ENCODE results near the gene ZNF362. TPM values are rescaled to one million over a fixed set of nuclear protein-coding genes. Genes with fewer than 3 reads are reported as not detected.

ZNF362 gene
- total RNA-seq, 1 donor: 13.4 TPM

- TF ChIP-seq CTCF (IDR thresholded peaks at IDR 0.05; ENCODE audit: extremely low read depth, low read depth, low read length): no peak
Measured at GRCh38 chr1:33267468-33268205, 11.3 kb downstream of the ZNF362 start.

GRCh38 chr1:33268457-33268856, 12.2 kb downstream of the ZNF362 start:
- Histone ChIP-seq H3K27ac (ENCODE audit: low read depth, low read length) (no peak overlapping the region), H3K79me2 (ENCODE audit: insufficient read depth, low read length) (peaks cover 61% of the 10 kb centered on the region), H2AFZ (ENCODE audit: low read length) (no peak overlapping the region), H3K4me1 (ENCODE audit: insufficient read depth, low read length) (no peaks in the 10 kb centered on the region), H3K9me3 (ENCODE audit: low read depth, low read length) (no peaks in the 10 kb centered on the region), H3K27me3 (ENCODE audit: insufficient read depth, low read length) (no peaks in the 10 kb centered on the region), H3K36me3 (ENCODE audit: insufficient read depth, low read length) (peaks cover 6% of the 10 kb centered on the region), H4K20me1 (ENCODE audit: insufficient read depth, low read length) (peaks cover 71% of the 10 kb centered on the region), H3K4me3 (ENCODE audit: insufficient read depth, low read length) (no peak overlapping the region), H3K4me2 (ENCODE audit: insufficient read depth, low read length) (no peak overlapping the region)
- peak; percentile 43 for DNase-seq (ENCODE audit: insufficient read length, low spot score, missing footprints)
- no peak for TF ChIP-seq CTCF (IDR thresholded peaks at IDR 0.05; ENCODE audit: extremely low read depth, low read depth, low read length)

More at GRCh38 chr1:33267468-33268205, 11.3 kb downstream of the ZNF362 start:
- Histone ChIP-seq H3K36me3 (ENCODE audit: insufficient read depth, low read length) (peaks cover 11% of the 10 kb centered on the region), H3K4me2 (ENCODE audit: insufficient read depth, low read length) (no peak overlapping the region), H3K79me2 (ENCODE audit: insufficient read depth, low read length) (peaks cover 62% of the 10 kb centered on the region), H3K4me1 (ENCODE audit: insufficient read depth, low read length) (no peaks in the 10 kb centered on the region), H4K20me1 (ENCODE audit: insufficient read depth, low read length) (peaks cover 71% of the 10 kb centered on the region), H3K27me3 (ENCODE audit: insufficient read depth, low read length) (no peaks in the 10 kb centered on the region), H3K9me3 (ENCODE audit: low read depth, low read length) (no peaks in the 10 kb centered on the region), H3K27ac (ENCODE audit: low read depth, low read length) (no peak overlapping the region), H3K4me3 (ENCODE audit: insufficient read depth, low read length) (no peak overlapping the region), H2AFZ (ENCODE audit: low read length) (no peak overlapping the region)
- peak; percentile 48 for DNase-seq (ENCODE audit: insufficient read length, low spot score, missing footprints)

DNA sequence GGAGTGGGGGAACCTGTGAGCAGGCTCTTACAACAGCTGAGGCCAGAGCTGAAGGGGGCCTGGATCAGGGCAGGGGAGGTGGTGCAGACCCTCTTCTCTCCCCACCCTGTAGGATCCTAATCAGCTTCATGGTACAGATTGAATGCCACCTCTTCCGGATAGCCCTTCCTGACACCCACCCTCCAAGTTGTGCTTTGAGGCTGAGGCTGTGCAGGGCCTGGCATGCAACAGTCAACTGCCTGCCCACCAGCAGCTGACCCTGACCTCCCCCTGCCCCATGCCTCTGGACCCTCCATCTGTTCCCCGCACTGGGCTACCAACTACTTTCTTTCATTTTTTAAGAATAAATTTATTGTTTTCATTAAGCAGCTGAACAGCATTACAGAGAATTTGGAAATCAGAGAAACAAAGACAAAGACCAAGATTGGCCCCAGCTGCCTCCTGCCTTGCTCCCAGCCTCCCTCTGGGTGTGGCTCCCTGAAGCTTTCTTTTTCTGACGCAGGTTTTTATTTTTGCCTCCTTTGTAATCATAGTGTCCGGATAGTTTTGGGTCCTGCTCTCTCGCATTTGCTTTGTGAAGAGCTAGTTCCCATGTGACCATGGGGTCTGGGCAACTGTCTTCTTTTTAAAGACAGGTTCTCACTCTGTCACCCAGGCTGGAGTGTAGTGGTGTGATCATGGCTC, 12.8 kb downstream of the ZNF362 start:
- no peak overlapping the region for H3K27ac ChIP-seq (ENCODE audit: low read depth, low read length)
- no peak overlapping the region for H3K4me2 ChIP-seq (ENCODE audit: insufficient read depth, low read length)
- no peak for TF ChIP-seq CTCF (IDR thresholded peaks at IDR 0.05; ENCODE audit: extremely low read depth, low read depth, low read length)
- DNase-seq (ENCODE audit: insufficient read length, low spot score, missing footprints): peak; percentile 59
- no peak overlapping the region for H2AFZ ChIP-seq (ENCODE audit: low read length)
- H3K9me3 ChIP-seq (ENCODE audit: low read depth, low read length): no peaks in the 10 kb centered on the region
- no peaks in the 10 kb centered on the region for H3K4me1 ChIP-seq (ENCODE audit: insufficient read depth, low read length)
- no peak overlapping the region for H3K4me3 ChIP-seq (ENCODE audit: insufficient read depth, low read length)
- H3K79me2 ChIP-seq (ENCODE audit: insufficient read depth, low read length): peaks cover 59% of the 10 kb centered on the region
- H3K36me3 ChIP-seq (ENCODE audit: insufficient read depth, low read length): peaks cover 6% of the 10 kb centered on the region
- peaks cover 71% of the 10 kb centered on the region for H4K20me1 ChIP-seq (ENCODE audit: insufficient read depth, low read length)
- no peaks in the 10 kb centered on the region for H3K27me3 ChIP-seq (ENCODE audit: insufficient read depth, low read length)

GRCh38 chr1:33269621-33270020, 13.3 kb downstream of the ZNF362 start:
- peaks cover 71% of the 10 kb centered on the region for H4K20me1 ChIP-seq (ENCODE audit: insufficient read depth, low read length)
- H3K4me2 ChIP-seq (ENCODE audit: insufficient read depth, low read length): no peak overlapping the region
- no peaks in the 10 kb centered on the region for H3K27me3 ChIP-seq (ENCODE audit: insufficient read depth, low read length)
- no peak overlapping the region for H3K4me3 ChIP-seq (ENCODE audit: insufficient read depth, low read length)
- peak; percentile 42 for DNase-seq (ENCODE audit: insufficient read length, low spot score, missing footprints)
- H3K27ac ChIP-seq (ENCODE audit: low read depth, low read length): no peak overlapping the region
- peaks cover 6% of the 10 kb centered on the region for H3K36me3 ChIP-seq (ENCODE audit: insufficient read depth, low read length)
- peaks cover 58% of the 10 kb centered on the region for H3K79me2 ChIP-seq (ENCODE audit: insufficient read depth, low read length)
- no peak overlapping the region for H2AFZ ChIP-seq (ENCODE audit: low read length)
- H3K9me3 ChIP-seq (ENCODE audit: low read depth, low read length): no peaks in the 10 kb centered on the region
- TF ChIP-seq CTCF (IDR thresholded peaks at IDR 0.05; ENCODE audit: extremely low read depth, low read depth, low read length): no peak
- H3K4me1 ChIP-seq (ENCODE audit: insufficient read depth, low read length): no peaks in the 10 kb centered on the region

Data from osteoblast (primary cell).